GM21786 (cell line): Measurements from ENCODE around the gene HSFX1.
A peak's percentile ranks its signal among the peaks of the same experiment; 100 is the strongest.
"Not testable (repeated sequence)": the region's sequence is repeated elsewhere in the genome, so short reads cannot be mapped to it uniquely, and the experiment has no call there.

ENCODE experiments used
- ATAC-seq: cut with Tn5 transposase; IDR thresholded peaks from one replicate; pipeline ENCODE4 v1.9.1; 2021; ENCODE audit not compliant: unreplicated experiment

The HSFX1 gene

GRCh38 chrX:149773768-149774167 lies at the start of gene HSFX1:
TSS of gene HSFX1 (plus strand) at chrX:149774068. CDS start at chrX:149774682, 614 bp downstream.
- not testable (repeated sequence) for ATAC-seq

DNA sequence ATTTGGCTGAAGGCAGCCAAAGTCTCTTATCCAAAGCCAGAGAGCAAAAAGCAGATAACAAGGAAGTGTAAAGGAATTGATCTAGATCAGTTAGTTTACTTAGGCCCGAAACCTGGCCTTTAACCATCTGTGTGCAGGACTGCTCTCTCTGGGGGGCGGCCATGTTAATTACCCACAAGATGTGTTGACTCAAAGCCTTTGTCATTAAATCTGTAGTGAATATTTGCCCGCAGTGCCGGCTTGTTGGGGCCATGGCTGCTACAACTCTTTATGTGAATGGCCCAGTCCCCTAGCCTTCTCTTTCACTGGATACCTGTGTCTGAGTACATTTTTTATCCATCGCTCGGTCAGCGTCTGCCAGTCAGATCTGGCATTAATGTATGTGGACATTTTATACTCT lies 46.6 kb upstream of the HSFX1 start:
- ATAC-seq, result not testable (repeated sequence)

- ATAC-seq, result not testable (repeated sequence)
Observed at GRCh38 chrX:149742269-149742668, 31.6 kb upstream of the HSFX1 start.

- ATAC-seq, result not testable (repeated sequence)
Observed at GRCh38 chrX:149746390-149747007, 27.4 kb upstream of the HSFX1 start.

GRCh38 chrX:149757206-149758067 lies 16.4 kb upstream of the HSFX1 start:
- no peak for ATAC-seq

- ATAC-seq, result no peak
Observed at GRCh38 chrX:149758068-149758714, 15.7 kb upstream of the HSFX1 start.

- ATAC-seq, result not testable (repeated sequence)
Observed at GRCh38 chrX:149758715-149759078, 15.2 kb upstream of the HSFX1 start.

DNA sequence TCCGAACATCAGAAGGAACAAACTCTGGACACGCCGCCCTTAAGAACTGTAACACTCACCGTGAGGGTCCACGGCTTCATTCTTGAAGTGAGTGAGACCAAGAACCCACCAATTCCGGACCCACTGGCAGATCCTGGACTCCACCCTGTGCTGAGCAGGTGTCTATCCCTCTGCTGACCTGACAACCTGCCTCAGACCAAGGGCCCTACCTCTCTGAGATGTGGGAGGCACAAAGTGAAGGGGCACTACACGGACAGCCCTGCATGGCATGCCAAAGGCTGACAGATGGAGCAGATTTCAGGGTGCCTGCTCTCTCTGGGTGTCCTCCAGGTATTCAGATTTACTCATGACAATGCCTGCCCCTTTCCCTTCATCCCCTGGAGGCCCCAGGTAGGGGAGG lies 14.0 kb upstream of the HSFX1 start:
- no peak for ATAC-seq

DNA sequence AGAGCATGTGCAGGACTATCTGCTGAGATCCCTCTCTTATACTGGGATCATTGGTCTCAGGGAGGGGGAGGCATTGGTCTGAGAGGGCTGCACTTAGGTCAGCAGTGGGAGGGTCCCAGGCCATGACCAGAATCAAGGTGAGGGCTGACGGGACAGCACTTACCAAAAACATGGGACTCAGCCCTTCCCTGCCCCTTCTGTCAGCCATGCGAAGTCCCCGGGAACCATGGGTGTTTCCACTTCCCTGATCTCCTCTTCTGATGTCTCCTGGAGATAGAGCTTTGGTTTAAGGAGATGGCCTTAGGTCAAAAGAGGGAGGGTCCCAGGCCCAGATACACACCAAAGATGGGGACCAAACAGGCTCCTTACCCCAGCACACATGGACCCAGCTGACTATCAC lies 12.9 kb upstream of the HSFX1 start:
- ATAC-seq, result no peak

DNA sequence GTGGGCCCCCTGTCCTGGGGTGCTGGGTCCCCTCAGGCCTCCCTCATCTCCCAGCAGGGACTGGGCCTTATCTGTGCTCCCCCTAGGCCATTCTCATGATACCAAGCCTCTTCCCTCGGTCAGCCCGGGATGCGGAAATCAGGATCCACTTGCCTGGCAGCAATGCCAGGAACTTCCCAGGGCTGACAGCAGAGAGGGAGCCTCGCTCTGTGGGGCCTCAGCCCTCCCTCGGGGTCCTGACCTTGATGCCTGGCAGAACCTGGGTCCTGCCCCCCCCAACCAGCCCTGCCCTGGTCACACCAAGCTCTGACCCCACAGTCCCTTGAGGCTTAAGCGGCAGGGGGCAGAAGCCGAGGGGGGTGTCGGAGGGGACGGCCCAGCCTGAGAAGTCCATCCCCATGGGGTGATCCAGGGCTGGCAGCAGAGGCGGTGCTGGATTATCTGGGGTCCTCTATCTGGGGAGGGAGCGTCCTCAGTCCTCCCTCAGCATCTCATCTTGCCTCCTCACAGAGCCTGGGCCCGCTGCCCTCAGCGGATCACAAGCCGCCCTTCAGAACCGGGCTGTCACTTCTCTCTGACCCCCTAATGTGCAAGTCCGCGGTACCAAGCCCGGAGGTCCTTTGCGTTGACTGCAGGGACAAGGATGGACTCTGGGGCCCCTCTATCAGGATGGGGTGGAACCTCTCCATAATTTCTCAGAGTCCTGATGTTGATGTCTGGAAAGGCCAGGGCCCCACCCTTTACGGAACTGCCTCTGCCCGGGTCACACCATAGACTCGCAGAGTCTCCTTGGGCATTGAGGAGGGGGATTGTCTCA lies 11.8 kb upstream of the HSFX1 start:
- not testable (repeated sequence) for ATAC-seq

DNA sequence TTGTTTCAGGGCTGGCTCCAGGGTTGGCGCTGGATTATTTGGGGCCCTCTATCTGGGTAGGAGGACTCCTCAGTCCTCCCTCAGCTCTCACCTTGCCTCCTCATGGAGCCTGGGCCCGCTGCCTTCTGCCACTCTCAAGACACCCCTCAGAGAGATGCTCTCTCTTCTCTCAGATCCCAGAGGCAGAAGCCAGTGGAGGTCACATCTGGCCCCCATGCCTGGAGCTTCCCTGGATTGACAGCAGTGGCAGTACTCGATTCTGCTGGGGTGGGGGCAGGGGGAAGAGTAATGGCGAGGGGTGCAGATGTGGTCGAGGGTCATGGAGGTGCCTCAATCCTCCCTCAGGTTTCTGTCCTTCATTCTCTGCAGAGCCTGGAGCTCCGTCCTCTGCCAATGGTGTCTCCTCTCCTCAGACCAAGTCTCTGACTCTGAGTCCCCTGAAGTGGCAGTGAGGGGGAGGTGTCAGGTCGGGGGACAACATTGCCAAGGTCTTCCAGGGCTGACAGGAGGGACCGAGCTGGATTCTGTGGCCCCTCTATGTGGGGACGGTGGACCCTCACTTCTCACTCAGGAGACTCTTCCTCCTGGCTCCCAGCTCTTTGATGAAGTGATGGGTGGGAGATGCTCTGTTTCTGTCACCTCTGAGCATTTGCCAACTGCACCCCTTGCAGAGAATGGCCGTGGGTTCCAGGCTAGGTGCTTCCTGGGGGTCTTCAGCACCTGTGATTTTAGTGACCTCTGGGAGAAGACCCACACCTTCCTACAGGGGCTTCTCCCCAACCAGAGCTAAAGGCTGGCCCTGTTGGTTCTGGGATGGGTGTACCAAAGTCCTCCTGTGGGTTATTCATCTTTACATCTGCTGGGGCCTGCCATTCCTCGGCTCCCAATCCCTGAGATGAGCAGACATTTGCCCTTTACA lies 10.9 kb upstream of the HSFX1 start:
- ATAC-seq, result no peak

DNA sequence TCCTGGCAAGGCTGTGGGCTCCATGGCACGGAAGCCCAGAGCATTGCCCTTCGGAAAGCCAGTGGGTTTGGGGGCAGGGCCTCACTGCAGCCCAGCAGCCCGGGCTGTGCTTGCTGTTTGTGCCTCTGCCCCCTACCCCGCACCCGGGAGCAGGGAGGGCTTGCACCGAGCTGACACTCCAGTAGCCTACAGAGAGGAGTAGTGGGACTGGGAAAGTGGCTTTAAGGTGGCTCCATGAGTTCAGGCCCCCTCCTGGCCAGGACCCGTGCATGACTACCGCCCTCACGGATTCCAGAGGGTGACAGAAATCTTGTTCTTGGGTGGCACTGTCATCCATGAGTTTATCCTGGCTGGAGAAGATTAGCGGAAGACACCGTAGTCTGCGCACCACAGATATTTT lies 3.5 kb upstream of the HSFX1 start:
- not testable (repeated sequence) for ATAC-seq

- not testable (repeated sequence) for ATAC-seq
Observed at GRCh38 chrX:149773026-149773425, 842 bp upstream of the HSFX1 start.

DNA sequence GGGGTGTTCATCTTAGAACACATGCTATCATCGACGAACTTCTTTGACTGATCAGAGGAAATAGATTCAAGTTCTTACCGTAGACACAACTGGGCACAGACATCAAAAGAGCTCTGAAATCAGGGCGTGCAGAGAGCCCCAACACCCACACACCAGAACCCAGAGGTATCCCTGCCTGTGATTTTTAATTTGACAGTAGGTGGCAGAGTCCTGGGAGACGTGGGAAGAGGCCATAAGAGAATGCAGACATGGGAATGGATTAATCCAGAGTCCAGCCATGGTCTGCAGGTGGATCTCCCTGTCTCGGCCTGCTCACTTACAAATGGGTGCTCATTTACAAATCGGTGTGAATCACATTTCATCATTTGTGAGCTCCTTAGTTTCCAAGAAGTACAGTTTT lies 4.1 kb downstream of the HSFX1 start:
- not testable (repeated sequence) for ATAC-seq

DNA sequence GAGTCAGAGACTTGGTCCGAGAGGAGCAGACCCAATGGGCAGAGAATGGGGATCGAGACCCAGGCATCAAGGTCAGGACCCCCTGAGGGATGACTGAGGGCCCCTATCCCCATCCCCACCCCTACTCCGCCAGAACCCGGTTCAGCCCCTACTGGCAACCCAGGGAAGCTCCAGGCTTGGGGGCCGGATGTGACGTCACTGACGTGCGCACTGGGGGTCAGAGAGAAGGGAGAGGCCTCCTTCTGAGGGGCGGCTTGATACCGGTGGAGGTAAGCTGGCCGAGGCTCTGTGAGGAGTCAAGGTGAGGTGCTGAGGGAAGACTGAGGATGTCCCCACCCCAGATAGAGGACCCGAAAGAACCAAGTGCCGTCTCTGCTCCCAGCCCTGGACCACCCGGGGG lies 7.9 kb downstream of the HSFX1 start, which contains the start of gene MAGEA9:
TSS of gene MAGEA9 (plus strand) at position 204 of the 400 bp plus-strand sequence. CDS start 4,281 bp downstream, outside the sequence.
- not testable (repeated sequence) for ATAC-seq

DNA sequence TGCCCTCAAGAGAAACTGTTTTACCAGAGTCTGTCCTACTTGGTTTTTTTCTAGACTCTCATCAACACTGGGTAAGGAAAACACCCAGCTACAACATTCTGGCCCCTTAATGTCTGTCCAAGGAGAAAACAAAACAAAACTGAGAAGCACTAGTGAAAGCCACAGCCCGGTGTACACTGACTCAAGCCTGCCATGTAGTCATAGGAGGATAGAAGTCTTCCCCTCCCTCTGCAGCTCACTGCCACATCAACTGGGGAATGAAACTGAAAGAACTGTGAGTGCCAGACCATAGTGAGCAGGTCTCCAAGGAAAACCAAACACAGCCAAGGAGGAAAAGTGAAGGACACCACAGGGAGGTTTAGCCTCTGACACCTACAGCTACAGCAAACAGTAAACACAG lies 21.7 kb downstream of the HSFX1 start:
- peak; percentile 99 for ATAC-seq

DNA sequence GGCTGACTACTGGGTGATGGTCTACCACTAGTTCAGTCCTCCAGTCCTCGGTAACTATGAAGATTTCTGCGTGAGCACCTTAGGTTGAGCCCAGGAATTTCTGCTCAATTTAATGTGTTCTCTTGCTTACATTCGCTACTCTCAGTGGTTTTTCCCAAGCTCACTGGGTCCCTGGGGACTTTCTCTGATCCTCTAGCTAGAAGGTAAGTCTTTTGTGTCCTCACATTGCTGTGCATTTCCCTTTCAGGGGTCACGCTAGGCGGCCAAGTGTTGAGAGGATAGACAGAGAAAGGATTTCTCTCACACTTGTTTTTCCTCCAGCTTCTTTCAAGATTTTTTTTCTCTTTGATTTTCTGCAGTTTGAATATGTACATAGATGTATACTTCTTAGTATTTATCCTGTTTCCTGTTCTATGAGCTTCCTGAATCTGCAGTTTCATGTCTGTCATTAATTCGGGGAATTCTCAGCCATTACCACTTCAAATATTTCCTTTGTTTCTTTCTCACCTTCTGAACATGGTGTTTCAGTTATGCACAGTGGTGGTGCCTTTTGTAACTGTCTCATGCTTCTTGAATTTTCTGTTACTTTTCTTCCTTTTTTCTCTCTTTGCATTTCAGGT lies 25.3 kb downstream of the HSFX1 start:
- ATAC-seq, result no peak

GRCh38 chrX:149799938-149800337 lies 26.1 kb downstream of the HSFX1 start:
- ATAC-seq, result no peak

GRCh38 chrX:149803458-149804062 lies 29.7 kb downstream of the HSFX1 start:
- ATAC-seq, result no peak
